HepG2 (cell line): ENCODE measurements around the gene CCDC142. TPM values are rescaled to one million over a fixed set of nuclear protein-coding genes. Genes with fewer than 3 reads are reported as not detected.
A peak's percentile ranks its signal among the peaks of the same experiment; 100 is the strongest.

Experiments
- ATF7 ChIP-seq, 2 experiments: fragments of 450-650 bp in 1 of 2; sonication (generic) in 1 of 2; formaldehyde crosslinking in 1 of 2; IDR thresholded peaks; 2 replicates each; pipeline versions ENCODE4 v1.4.0 to v1.6.1; 2016 to 2020; ENCODE audit warnings: antibody characterized with exemption in 1 of 2, mild to moderate bottlenecking in 1 of 2, missing genetic modification reagents in 1 of 2
- BCLAF1 ChIP-seq: fragments of 450-650 bp; IDR thresholded peaks from 2 replicates; pipeline ENCODE4 v1.6.1; 2017; ENCODE audit warnings: mild to moderate bottlenecking
- GATAD2A ChIP-seq: IDR thresholded peaks from 2 replicates; pipeline ENCODE4 v1.6.1; 2016
- GPN1 ChIP-seq: sonication (generic); formaldehyde crosslinking; IDR thresholded peaks from 2 replicates; pipeline ENCODE4 v1.5.1; 2020; ENCODE audit warnings: missing genetic modification reagents, borderline replicate concordance
- IKZF4 ChIP-seq: sonication (generic); formaldehyde crosslinking; IDR thresholded peaks from 2 replicates; pipeline ENCODE4 v1.5.1; 2020; ENCODE audit warnings: borderline replicate concordance, mild to moderate bottlenecking, low read depth, missing genetic modification reagents; ENCODE audit errors: not compliant biosample characterization
- JDP2 ChIP-seq: sonication (generic); formaldehyde crosslinking; IDR thresholded peaks from 2 replicates; pipeline ENCODE4 v1.8.1; 2022; ENCODE audit warnings: missing genetic modification reagents, borderline replicate concordance
- MAZ ChIP-seq, 2 experiments: sonication (generic) in 1 of 2; formaldehyde crosslinking in 1 of 2; IDR thresholded peaks; 2 replicates each; pipeline versions ENCODE4 v1.5.0 to v1.6.1; 2012 to 2020; ENCODE audit warnings: low read depth in 2 of 2, mild to moderate bottlenecking in 2 of 2, borderline replicate concordance in 1 of 2, improper control_type of control experiment in 1 of 2, low read length in 1 of 2, missing genetic modification reagents in 1 of 2, moderate library complexity in 1 of 2
- MXD3 ChIP-seq: IDR thresholded peaks from 2 replicates; pipeline ENCODE4 v1.6.1; 2016; ENCODE audit warnings: mild to moderate bottlenecking, missing biosample characterization, missing genetic modification reagents
- PAX8 ChIP-seq: sonication (generic); formaldehyde crosslinking; IDR thresholded peaks from 2 replicates; pipeline ENCODE4 v1.8.0; 2022; ENCODE audit warnings: mild to moderate bottlenecking, missing genetic modification reagents, borderline replicate concordance
- PREB ChIP-seq: sonication (generic); formaldehyde crosslinking; IDR thresholded peaks from 2 replicates; pipeline ENCODE4 v1.4.0; 2020; ENCODE audit warnings: missing genetic modification reagents
- SKIL ChIP-seq: sonication (generic); formaldehyde crosslinking; IDR thresholded peaks from 2 replicates; pipeline ENCODE4 v1.8.0; 2022; ENCODE audit warnings: missing genetic modification reagents, mild to moderate bottlenecking, moderate library complexity, borderline replicate concordance
- SP5 ChIP-seq: IDR thresholded peaks from 2 replicates; pipeline ENCODE4 v1.6.1; 2016; ENCODE audit warnings: low read depth, borderline replicate concordance
- STAT5B ChIP-seq: sonication (generic); formaldehyde crosslinking; IDR thresholded peaks from 2 replicates; pipeline ENCODE4 v1.4.0; 2020; ENCODE audit warnings: missing genetic modification reagents
- WIZ ChIP-seq: sonication (generic); formaldehyde crosslinking; IDR thresholded peaks from 2 replicates; pipeline ENCODE4 v1.5.1; 2020; ENCODE audit warnings: mild to moderate bottlenecking, missing genetic modification reagents
- ZBTB38 ChIP-seq: sonication (generic); formaldehyde crosslinking; IDR thresholded peaks from 2 replicates; pipeline ENCODE4 v1.5.1; 2020; ENCODE audit warnings: mild to moderate bottlenecking, missing genetic modification reagents
- ZNF34 ChIP-seq: sonication (generic); formaldehyde crosslinking; IDR thresholded peaks from 2 replicates; pipeline ENCODE4 v1.4.0; 2020; ENCODE audit warnings: mild to moderate bottlenecking, missing genetic modification reagents, borderline replicate concordance
- ZNF746 ChIP-seq: sonication (generic); formaldehyde crosslinking; IDR thresholded peaks from 2 replicates; pipeline ENCODE4 v1.8.0; 2022; ENCODE audit warnings: mild to moderate bottlenecking, missing genetic modification reagents
- polyA plus RNA-seq, 8 experiments: library from polyadenylated mRNA; depleted of rRNA in 3 of 8; stranded (reverse) in 7 of 8; unstranded in 1 of 8; fragments of >200 nt; fragmentation: Illumina TruSeq in 4 of 8; extraction: Trizol in 4 of 8; gene quantifications; 2 replicates each; pipeline versions ENCODE4 v1.2.1 to v1.2.3, GENCODE V29; 2011 to 2016; ENCODE audit warnings: low read depth in 4 of 8, missing spikeins in 1 of 8, mixed read lengths in 1 of 8; ENCODE audit not compliant: insufficient read depth in 1 of 8
- total RNA-seq, 5 experiments: library from RNA; depleted of rRNA; stranded (reverse); fragments of >200 nt; fragmentation: Illumina TruSeq; extraction: Trizol; gene quantifications; 2 replicates each; pipeline ENCODE4 v1.2.3, GENCODE V29; 2016; ENCODE audit warnings: low read depth in 1 of 5

Gene CCDC142
- total and polyA plus RNA-seq, 2 of the 13 experiments (the other 11 are each of a cell fraction or from before 2014, with no cell fraction given): 14.7 to 30.4 TPM

- TF ChIP-seq WIZ (CRISPR knock-in tag): no peak
- TF ChIP-seq BCLAF1: no peak
- no peak for TF ChIP-seq JDP2 (CRISPR knock-in tag)
- peak; percentile 89 for TF ChIP-seq MAZ (IDR thresholded peaks at IDR 0.05; ENCODE audit: borderline replicate concordance, low read depth, low read length)
- peak; percentile 97 for TF ChIP-seq MAZ (CRISPR knock-in tag; IDR thresholded peaks at IDR 0.05; ENCODE audit: low read depth)
- no peak for TF ChIP-seq STAT5B (CRISPR knock-in tag)
- no peak for TF ChIP-seq PREB
- peak; percentile 68; the same call in 1 of the 2 replicates for TF ChIP-seq MXD3 (CRISPR knock-in tag)
- no peak for TF ChIP-seq SKIL (CRISPR knock-in tag)
- TF ChIP-seq SP5 (CRISPR knock-in tag): peak; percentile 83
- TF ChIP-seq ZNF34 (CRISPR knock-in tag): no peak
- no peak for TF ChIP-seq ATF7 (IDR thresholded peaks at IDR 0.05)
- 0 out of 2 replicates have a peak, but pooled peaks have one; percentile 31 for TF ChIP-seq ATF7 (CRISPR knock-in tag; IDR thresholded peaks at IDR 0.05)
- TF ChIP-seq PAX8 (CRISPR knock-in tag): peak; percentile 25; the same call in 1 of the 2 replicates
- TF ChIP-seq GATAD2A (CRISPR knock-in tag): peak; percentile 62
- peak; percentile 24; the same call in 1 of the 2 replicates for TF ChIP-seq GPN1 (CRISPR knock-in tag)
- peak; percentile 64 for TF ChIP-seq IKZF4 (CRISPR knock-in tag)
- TF ChIP-seq ZBTB38: peak; percentile 61; the same call in 1 of the 2 replicates
- peak; percentile 67 for TF ChIP-seq ZNF746 (CRISPR knock-in tag)
Observed at GRCh38 chr2:74529357-74530238, 46.8 kb upstream of the CCDC142 start, which contains the start of the genes AUP1 and HTRA2 (continued).
